H9 (cell line): ENCODE results near the gene CNN3. TPM values are rescaled to one million over a fixed set of nuclear protein-coding genes. Genes with fewer than 3 reads are reported as not detected.
A peak's percentile ranks its signal among the peaks of the same experiment; 100 is the strongest.

Experiments
- DNase-seq: peaks from one replicate; pipeline ENCODE4 v3.0.0-alpha.2; 2017
- H2AFZ ChIP-seq: one replicate; pipeline ENCODE4 v1.6.1; 2013; ENCODE audit warnings: mild to moderate bottlenecking, low read length, control low read depth, moderate library complexity
- H2AK5ac ChIP-seq: 2 replicates; pipeline ENCODE4 v1.6.1; 2013; ENCODE audit warnings: low read length, control low read depth, mixed read lengths; ENCODE audit not compliant: insufficient read length
- H2BK120ac ChIP-seq: one replicate; pipeline ENCODE4 v1.6.1; 2013; ENCODE audit warnings: low read depth, mild to moderate bottlenecking, low read length, control low read depth, inconsistent platforms; ENCODE audit not compliant: poor library complexity, severe bottlenecking
- H2BK12ac ChIP-seq: 2 replicates; pipeline ENCODE4 v1.6.1; 2013; ENCODE audit warnings: low read length, control low read depth, mixed read lengths, low read depth; ENCODE audit not compliant: insufficient read length
- H2BK15ac ChIP-seq: 2 replicates; pipeline ENCODE4 v1.6.1; 2013; ENCODE audit warnings: low read depth, low read length, control low read depth
- H2BK20ac ChIP-seq: one replicate; pipeline ENCODE4 v1.6.1; 2013; ENCODE audit warnings: low read depth, mild to moderate bottlenecking, low read length, control low read depth, inconsistent platforms; ENCODE audit not compliant: poor library complexity, severe bottlenecking
- H2BK5ac ChIP-seq: 2 replicates; pipeline ENCODE4 v1.6.1; 2013; ENCODE audit warnings: low read length, control low read depth, mixed read lengths; ENCODE audit not compliant: insufficient read length
- H3K14ac ChIP-seq: 2 replicates; pipeline ENCODE4 v1.6.1; 2013; ENCODE audit warnings: low read length, control low read depth; ENCODE audit not compliant: insufficient read depth
- H3K18ac ChIP-seq: 2 replicates; pipeline ENCODE4 v1.6.1; 2013; ENCODE audit warnings: low read depth, mild to moderate bottlenecking, mixed read lengths, low read length, control low read depth; ENCODE audit not compliant: insufficient read length
- H3K23ac ChIP-seq: 2 replicates; pipeline ENCODE4 v1.6.1; 2013; ENCODE audit warnings: low read length, control low read depth, mixed read lengths, low read depth; ENCODE audit not compliant: insufficient read length
- H3K23me2 ChIP-seq: 2 replicates; pipeline ENCODE4 v1.6.1; 2013; ENCODE audit warnings: low read depth, mild to moderate bottlenecking, mixed read lengths, low read length, control low read depth; ENCODE audit not compliant: insufficient read length, poor library complexity, severe bottlenecking
- H3K27ac ChIP-seq: 2 replicates; pipeline ENCODE4 v1.5.1; 2013; ENCODE audit warnings: low read length, control low read depth, mixed read lengths, low read depth; ENCODE audit not compliant: insufficient read length
- H3K27me3 ChIP-seq: 2 replicates; pipeline ENCODE4 v1.6.1; 2013; ENCODE audit warnings: low read length, control low read depth, inconsistent platforms; ENCODE audit not compliant: insufficient read depth
- H3K4ac ChIP-seq: 2 replicates; pipeline ENCODE4 v1.6.1; 2013; ENCODE audit warnings: low read depth, mild to moderate bottlenecking, control low read depth, inconsistent platforms, low read length, moderate library complexity
- H3K4me1 ChIP-seq: 2 replicates; pipeline ENCODE4 v1.6.1; 2013; ENCODE audit warnings: low read length, control low read depth, inconsistent platforms; ENCODE audit not compliant: insufficient read depth
- H3K4me2 ChIP-seq: 2 replicates; pipeline ENCODE4 v1.6.1; 2013; ENCODE audit warnings: low read length, control low read depth, mixed read lengths; ENCODE audit not compliant: insufficient read length, insufficient read depth
- H3K56ac ChIP-seq: 2 replicates; pipeline ENCODE4 v1.6.1; 2013; ENCODE audit warnings: low read depth, mild to moderate bottlenecking, mixed read lengths, low read length, control low read depth; ENCODE audit not compliant: insufficient read length
- H3K79me1 ChIP-seq: 2 replicates; pipeline ENCODE4 v1.6.1; 2013; ENCODE audit warnings: low read depth, mild to moderate bottlenecking, moderate library complexity, low read length, control low read depth, inconsistent platforms; ENCODE audit not compliant: insufficient read depth, poor library complexity, severe bottlenecking
- H3K79me2 ChIP-seq: 2 replicates; pipeline ENCODE4 v1.6.1; 2013; ENCODE audit warnings: low read length, control low read depth, inconsistent platforms; ENCODE audit not compliant: insufficient read depth
- H3K9ac ChIP-seq: 2 replicates; pipeline ENCODE4 v1.6.1; 2013; ENCODE audit warnings: low read length, control low read depth, mixed read lengths; ENCODE audit not compliant: insufficient read length; ENCODE audit errors: extremely low read depth
- H3K9me3 ChIP-seq: one replicate; pipeline ENCODE4 v1.6.1; 2013; ENCODE audit warnings: low read depth, low read length, inconsistent platforms; ENCODE audit not compliant: control insufficient read depth
- H3T11ph ChIP-seq: one replicate; pipeline ENCODE4 v1.6.1; 2013; ENCODE audit warnings: mild to moderate bottlenecking, low read length, control low read depth, inconsistent platforms
- H4K20me1 ChIP-seq: one replicate; pipeline ENCODE4 v1.6.1; 2013; ENCODE audit not compliant: control insufficient read depth, insufficient read length, insufficient read depth
- H4K5ac ChIP-seq: 2 replicates; pipeline ENCODE4 v1.6.1; 2013; ENCODE audit warnings: low read depth, mild to moderate bottlenecking, mixed read lengths, low read length, control low read depth; ENCODE audit not compliant: insufficient read length
- H4K8ac ChIP-seq: replicated peaks from 2 replicates; pipeline ENCODE4 v1.6.1; 2013; ENCODE audit warnings: low read length, control low read depth, mixed read lengths, low read depth; ENCODE audit not compliant: insufficient read length
- H4K91ac ChIP-seq: 2 replicates; pipeline ENCODE4 v1.6.1; 2013; ENCODE audit warnings: low read depth, mild to moderate bottlenecking, moderate library complexity, mixed read lengths, low read length, control low read depth; ENCODE audit not compliant: insufficient read length
- H3K27ac Mint-ChIP-seq, 3 experiments: 2 replicates in 2 of 3; 3 replicates in 1 of 3; pipeline ENCODE4 v1.8.0; 2020 to 2021; ENCODE audit warnings: mixed read lengths in 3 of 3, mild to moderate bottlenecking in 1 of 3, moderate library complexity in 1 of 3
- H3K27me3 Mint-ChIP-seq: 2 replicates; pipeline ENCODE4 v1.8.0; 2021; ENCODE audit warnings: low read depth, mild to moderate bottlenecking, moderate library complexity, mixed read lengths
- H3K36me3 Mint-ChIP-seq, 3 experiments: 2 replicates in 2 of 3; 3 replicates in 1 of 3; pipeline ENCODE4 v1.8.0; 2020 to 2021; ENCODE audit warnings: low read depth in 3 of 3, mixed read lengths in 3 of 3; ENCODE audit not compliant: insufficient read depth in 1 of 3
- H3K4me1 Mint-ChIP-seq, 2 experiments: 2 replicates each; pipeline ENCODE4 v1.8.0; 2020; ENCODE audit warnings: mixed read lengths in 2 of 2
- H3K4me3 Mint-ChIP-seq, 2 experiments: 2 replicates in 1 of 2; 3 replicates in 1 of 2; pipeline ENCODE4 v1.8.0; 2020 to 2021; ENCODE audit warnings: mild to moderate bottlenecking in 2 of 2, mixed read lengths in 2 of 2, moderate library complexity in 1 of 2
- H3K9me3 Mint-ChIP-seq, 2 experiments: 2 replicates in 1 of 2; 3 replicates in 1 of 2; pipeline ENCODE4 v1.8.0; 2020; ENCODE audit warnings: mild to moderate bottlenecking in 2 of 2, mixed read lengths in 2 of 2, moderate library complexity in 1 of 2
- WGBS: extraction: QIAGEN DNeasy Blood & Tissue Kit; methylation state at CpG from one replicate; pipeline ENCODE4 v1.1.7; 2013; ENCODE audit warnings: missing lambda C conversion rate, low lambda C conversion rate, mixed read lengths; ENCODE audit not compliant: insufficient read length; ENCODE audit errors: extremely low coverage; 5-methylcytosine and 5-hydroxymethylcytosine counted together
- total RNA-seq: library from RNA; stranded (reverse); gene quantifications from 2 replicates; pipeline ENCODE4 v1.2.1, GENCODE V29; 2021
- TF ChIP-seq, protein P1 (sequence below): fragments of 200-600 bp; sonication (generic); conservative IDR thresholded peaks from 3 replicates; pipeline ENCODE4 v1.8.0; 2021; ENCODE audit warnings: antibody characterized with exemption, mild to moderate bottlenecking

Gene CNN3
- total RNA-seq, 1 experiment from 2014 or later = 279 TPM

- Mint-ChIP-seq H3K4me1 (peaks cover 29 to 35% of the 10 kb centered on the region in 2 experiments), H3K27me3 (no peaks in the 10 kb centered on the region), H3K36me3 (peaks cover 3 to 15% (median 9%) of the 10 kb centered on the region in 3 experiments; a peak in 5 of 7 replicates), H3K27ac (peak overlapping the region in 1 of 3 experiments; percentile 89; a peak in 1 of 7 replicates), H3K9me3 (no peaks in the 10 kb centered on the region), H3K4me3 (no peak overlapping the region)
- Histone ChIP-seq H2AFZ (no peak overlapping the region), H2BK15ac (no peak overlapping the region), H3K27ac (peak overlapping the region; percentile 20), H3K14ac (no peak overlapping the region), H4K5ac (no peak overlapping the region), H4K20me1 (no peaks in the 10 kb centered on the region), H3K79me1 (no peaks in the 10 kb centered on the region), H3K4me1 (peaks cover 5% of the 10 kb centered on the region; the same call in 1 of the 2 replicates), H3K18ac (no peak overlapping the region), H3K9me3 (no peaks in the 10 kb centered on the region), H3K27me3 (no peaks in the 10 kb centered on the region), H2BK120ac (no peak overlapping the region), H4K8ac (no peak overlapping the region), H3K9ac (no peak overlapping the region), H3K23ac (no peak overlapping the region), H2BK20ac (no peak overlapping the region), H3K79me2 (no peaks in the 10 kb centered on the region), H3T11ph (no peak overlapping the region), H3K4me2 (no peak overlapping the region), H2AK5ac (no peak overlapping the region), H4K91ac (no peak overlapping the region), H2BK5ac (no peak overlapping the region), H2BK12ac (no peak overlapping the region), H3K23me2 (no peaks in the 10 kb centered on the region), H3K56ac (no peak overlapping the region), H3K4ac (no peak overlapping the region)
- no peak for DNase-seq
- no CpG with 5 or more reads among the region's 5 CpGs for WGBS
- TF ChIP-seq, protein P1, sequence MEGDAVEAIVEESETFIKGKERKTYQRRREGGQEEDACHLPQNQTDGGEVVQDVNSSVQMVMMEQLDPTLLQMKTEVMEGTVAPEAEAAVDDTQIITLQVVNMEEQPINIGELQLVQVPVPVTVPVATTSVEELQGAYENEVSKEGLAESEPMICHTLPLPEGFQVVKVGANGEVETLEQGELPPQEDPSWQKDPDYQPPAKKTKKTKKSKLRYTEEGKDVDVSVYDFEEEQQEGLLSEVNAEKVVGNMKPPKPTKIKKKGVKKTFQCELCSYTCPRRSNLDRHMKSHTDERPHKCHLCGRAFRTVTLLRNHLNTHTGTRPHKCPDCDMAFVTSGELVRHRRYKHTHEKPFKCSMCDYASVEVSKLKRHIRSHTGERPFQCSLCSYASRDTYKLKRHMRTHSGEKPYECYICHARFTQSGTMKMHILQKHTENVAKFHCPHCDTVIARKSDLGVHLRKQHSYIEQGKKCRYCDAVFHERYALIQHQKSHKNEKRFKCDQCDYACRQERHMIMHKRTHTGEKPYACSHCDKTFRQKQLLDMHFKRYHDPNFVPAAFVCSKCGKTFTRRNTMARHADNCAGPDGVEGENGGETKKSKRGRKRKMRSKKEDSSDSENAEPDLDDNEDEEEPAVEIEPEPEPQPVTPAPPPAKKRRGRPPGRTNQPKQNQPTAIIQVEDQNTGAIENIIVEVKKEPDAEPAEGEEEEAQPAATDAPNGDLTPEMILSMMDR = no peak
Measured at GRCh38 chr1:94936861-94937620, 10.1 kb upstream of the CNN3 start.
